Activated CD4-positive, alpha-beta T cell treated with anti-CD3 and anti-CD28 coated beads for 24 hours (primary cell): ENCODE results near the gene VN1R5.
"Not testable (repeated sequence)": the region's sequence is repeated elsewhere in the genome, so short reads cannot be mapped to it uniquely, and the experiment has no call there.

Experiments used
- DNase-seq, 2 donors: peaks; one replicate each; pipeline ENCODE4 v3.0.0-alpha.2; 2020; ENCODE audit warnings: low read depth in 2 of 2

VN1R5 gene

DNA sequence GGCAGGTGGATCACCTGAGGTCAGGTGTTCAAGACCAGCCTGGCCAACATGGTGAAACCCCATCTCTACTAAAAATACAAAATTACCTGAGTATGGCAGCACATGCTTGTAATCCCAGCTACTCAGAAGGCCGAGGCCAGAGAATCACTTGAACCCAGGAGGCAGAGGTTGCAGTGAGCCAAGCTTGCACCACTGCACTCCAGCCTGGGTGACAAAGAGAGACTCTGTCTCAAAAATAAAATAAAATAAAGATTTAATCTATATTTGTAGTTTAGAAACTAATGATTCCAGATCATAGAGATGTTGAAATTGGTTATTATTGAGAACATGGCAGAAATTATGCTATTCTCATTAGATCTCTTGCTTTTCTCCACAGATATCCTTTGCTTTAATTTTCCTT, at the start of gene VN1R5:
Gene VN1R5, plus strand, starts transcription at position 301 of the 400 bp plus-strand sequence.
- DNase-seq, result not testable (repeated sequence)

DNA sequence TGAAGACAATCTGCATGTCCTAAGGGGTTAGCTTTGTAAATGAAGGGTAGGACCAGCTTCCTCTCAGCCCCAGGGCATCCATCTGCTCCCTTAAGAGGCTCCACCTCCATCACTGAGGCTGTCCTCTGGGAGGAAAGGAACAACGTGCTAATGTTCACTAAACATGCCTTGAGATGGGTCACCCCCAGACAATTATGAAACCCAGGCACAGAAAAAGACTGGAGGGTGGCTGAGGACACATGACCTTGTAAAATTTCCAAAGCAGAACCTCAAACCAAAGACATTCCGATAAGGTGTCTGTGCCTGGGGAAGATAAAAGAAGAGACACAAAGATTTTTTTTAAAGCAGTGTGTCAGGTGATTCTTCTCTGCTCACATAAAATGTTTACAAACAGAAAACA, 46.5 kb upstream of the VN1R5 start:
- DNase-seq, result no peak

DNA sequence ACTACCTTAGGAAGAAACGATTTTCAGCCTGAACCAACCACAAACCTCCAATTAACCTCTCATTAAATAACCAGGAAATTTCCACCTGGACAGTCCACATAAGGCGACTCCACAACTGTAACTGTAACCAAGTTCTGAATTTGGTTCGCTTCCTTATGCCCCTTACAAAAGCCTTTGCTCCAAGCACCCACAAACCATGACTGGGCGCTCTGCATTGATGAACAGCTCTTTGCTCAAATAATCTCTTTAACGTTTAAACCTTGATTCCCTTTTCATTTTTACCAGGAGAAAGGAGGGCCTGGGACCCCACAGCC, 45.9 kb upstream of the VN1R5 start:
- no peak for DNase-seq

DNA sequence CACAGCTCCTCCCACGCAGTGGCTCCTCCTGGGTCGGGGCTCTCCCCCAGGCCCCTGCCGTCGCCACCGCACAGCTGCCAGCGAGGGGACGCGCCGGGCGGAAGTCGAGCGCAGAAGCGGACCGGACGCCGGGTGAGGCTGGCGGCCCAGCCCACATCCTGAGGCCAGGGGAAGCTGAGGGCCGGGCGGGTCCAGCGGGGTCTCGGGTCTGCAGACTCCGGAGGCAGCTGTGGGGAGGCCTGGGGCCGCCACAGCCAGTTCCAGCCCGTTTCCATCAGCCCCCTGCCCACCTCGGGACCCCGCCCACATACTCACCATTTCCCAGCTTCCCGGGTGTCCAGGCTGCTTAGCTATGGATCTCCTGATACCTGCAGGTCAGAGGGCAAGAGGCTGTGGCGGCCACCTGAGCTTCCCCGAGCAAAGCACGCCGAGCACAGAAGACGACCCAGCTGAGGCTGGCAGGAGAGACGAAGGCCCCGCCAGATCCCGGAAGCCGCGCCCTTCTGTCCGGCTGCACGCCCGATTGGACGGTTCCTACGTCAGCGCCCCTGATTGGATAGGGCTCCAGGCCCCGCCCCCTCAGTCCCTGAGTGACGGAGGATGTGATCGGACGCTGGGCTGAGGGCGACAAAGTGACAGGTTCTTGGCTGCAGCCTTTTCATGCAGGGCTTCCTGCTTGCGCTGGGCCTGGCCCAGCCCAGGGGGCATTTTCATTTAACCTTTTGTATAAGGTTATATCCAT, 45.3 kb upstream of the VN1R5 start:
- peak; percentile 87 to 97 for DNase-seq

DNA sequence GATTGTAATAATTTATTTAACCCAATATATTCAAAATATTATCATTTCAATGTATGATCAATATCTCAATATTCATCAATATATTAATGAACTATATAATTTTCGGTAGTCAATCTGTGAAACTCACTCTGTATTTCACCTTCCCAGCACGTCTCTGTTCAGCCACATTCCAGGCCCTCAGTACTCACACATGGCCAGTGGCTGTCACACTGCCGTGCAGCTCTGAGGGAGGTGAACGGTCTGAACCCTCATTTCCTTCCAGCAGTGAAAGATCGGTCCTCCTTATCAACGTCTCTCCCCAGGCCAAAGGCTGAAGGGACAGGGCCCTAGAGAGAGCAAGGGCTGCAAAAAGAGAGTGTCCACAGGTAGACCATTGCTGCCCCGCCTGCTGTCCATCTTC, 44.5 kb upstream of the VN1R5 start:
- no peak for DNase-seq

DNA sequence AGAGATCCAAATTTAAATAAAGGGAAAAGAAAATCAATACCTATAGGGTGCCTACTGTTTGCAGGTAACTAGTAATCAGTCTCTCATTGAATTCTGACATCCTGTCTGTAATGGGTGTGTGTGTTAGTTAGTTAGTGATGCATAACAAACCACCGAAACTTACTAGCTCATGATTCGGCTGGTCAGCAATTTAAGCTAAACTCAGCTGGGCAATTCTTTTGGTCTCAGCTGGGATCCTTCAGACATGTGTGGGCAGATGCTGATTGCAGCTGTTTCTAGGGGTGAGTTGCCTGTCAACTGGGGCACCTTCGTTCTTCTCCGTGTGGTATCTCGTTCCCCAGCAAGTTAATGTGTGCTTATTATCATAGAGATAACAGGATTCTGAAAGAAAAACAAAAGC, 43.9 kb upstream of the VN1R5 start:
- DNase-seq, result no peak

DNA sequence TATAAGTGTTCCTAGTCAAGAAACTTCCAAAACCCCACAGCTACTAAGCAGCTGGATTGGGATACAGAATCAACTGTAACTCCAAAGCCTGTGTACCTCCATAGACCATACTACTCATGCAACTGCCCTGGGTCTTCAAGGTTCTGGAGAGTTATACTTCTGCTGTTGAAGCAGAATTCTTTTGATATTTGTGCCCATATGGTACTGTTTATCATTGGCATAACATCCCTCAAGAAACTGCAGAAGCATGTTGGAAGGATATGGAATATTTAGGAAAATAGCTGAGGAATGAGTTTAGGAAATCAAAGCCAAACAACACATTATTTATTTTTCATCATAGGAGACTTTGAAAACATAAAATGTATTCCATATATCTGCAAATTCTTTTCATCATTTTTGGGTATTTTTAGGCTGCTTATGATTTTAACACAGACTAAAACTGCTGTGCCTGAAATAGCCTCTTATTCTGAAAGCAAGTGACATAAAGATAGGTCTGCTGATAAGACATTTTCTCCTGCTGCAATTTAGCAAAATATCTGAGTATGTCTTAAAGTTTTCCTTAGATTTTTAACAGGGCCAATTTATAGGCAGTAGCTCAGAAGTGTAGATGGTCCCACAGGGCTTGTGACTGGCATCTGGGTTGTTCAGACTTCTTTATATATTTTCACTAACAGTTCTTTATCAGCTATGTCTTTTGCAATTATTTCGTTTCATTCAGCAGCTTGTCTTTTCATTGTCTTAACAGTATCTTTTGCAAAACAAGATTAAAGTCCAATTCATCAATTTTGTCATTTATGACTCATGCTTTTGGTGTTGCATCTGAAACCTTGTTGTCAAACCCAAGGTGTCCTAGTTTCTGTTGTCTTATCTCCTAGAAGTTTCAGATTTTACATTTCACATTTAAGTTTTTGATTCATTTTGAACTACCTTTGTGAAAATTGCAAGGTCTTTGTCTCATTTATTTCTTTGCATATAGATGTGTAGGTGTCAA, 43.0 kb upstream of the VN1R5 start:
- DNase-seq, result no peak

DNA sequence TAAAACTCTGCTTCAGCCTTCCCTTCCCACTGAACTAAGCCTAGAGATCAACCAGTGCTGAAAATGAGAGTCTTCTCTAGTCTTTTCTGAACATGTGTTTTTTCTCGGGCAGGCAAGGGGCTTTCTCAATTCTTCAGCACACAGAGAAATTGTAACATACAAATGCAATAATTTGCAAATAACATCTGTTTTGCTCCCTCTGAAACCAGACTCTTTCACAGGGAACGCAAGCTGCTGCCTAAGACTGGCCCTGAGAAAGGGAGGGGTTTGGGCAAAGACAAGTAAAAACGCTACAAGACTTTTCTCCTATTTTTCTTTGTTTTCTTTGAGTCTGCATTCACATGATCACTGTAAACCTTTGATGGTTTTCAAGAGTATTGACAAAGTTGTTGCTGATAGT, 39.6 kb upstream of the VN1R5 start:
- DNase-seq, result no peak

DNA sequence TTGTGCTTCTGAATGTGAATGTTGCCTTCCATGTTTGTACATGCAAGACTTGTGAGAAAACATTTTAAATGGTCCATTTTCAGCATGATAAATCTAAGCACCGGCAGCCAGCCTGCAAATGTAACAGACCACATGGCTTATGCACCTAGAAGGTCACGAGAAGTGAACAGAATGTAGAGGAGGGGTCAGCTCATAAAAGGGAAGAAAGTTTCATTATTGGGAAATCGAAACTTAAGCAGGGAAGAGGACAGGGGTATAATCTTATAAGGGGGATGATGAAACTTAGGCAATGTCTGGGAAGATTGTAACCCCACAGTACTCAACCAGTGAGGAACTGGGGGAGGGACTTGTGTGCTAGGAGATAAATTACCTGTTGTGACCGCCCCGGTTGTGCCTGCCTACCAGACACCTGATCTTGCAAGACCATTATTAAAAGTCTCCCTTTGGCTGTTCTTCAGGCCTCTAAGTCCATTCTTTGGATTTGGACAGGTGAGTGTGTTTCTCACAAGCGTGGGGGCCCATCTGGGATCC, 37.7 kb upstream of the VN1R5 start:
- no peak for DNase-seq

DNA sequence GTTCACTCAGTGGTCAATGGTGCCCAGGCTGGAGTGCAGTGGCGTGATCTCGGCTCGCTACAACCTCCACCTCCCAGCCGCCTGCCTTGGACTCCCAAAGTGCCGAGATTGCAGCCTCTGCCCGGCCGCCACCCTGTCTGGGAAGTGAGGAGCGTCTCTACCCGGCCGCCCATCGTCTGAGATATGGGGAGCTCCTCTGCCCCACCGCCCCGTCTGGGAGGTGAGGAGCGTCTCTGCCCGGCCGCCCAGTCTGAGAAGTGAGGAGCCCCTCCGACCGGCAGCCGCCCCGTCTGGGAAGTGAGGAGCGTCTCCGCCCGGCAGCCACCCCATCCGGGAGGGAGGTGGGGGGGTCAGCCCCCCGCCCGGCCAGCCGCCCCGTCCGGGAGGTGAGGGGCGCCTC, 35.6 kb upstream of the VN1R5 start:
- DNase-seq, result not testable (repeated sequence)

DNA sequence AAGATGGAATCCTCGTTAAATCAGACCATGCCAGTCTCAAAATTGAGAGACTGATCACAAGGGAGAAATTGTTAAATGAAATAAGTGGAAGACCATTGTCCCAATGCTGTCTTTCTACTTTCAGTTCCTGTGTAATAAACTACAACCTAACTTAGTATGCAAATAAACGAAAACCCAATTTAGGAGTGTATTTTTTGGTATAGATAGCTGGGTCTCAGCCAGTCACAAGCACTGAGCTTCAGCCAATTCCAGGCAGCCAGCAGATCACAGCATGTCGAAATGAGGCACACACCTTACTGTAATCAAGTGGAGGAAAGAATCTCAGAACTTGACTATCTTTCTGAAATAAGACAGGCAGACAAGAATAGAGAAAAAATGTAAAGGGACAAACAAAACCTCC, 33.0 kb upstream of the VN1R5 start:
- DNase-seq, result no peak

DNA sequence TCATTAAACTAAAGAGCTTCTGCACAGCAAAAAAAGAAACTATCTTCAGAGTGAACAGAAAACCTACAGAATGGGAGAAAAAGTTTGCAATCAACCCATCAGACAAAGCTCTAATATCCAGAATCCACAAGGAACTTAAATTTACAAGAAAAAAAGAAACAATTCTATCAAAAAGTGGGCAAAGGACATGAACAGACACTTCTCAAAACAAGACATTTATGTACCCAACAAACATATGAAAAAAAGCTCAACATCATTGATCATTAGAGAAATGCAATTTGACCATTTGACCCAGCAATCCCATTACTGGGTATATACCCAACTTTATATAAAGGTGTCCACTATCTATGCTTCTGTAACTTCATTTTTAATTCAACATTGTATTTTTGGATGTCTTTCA, 31.1 kb upstream of the VN1R5 start:
- no peak for DNase-seq

DNA sequence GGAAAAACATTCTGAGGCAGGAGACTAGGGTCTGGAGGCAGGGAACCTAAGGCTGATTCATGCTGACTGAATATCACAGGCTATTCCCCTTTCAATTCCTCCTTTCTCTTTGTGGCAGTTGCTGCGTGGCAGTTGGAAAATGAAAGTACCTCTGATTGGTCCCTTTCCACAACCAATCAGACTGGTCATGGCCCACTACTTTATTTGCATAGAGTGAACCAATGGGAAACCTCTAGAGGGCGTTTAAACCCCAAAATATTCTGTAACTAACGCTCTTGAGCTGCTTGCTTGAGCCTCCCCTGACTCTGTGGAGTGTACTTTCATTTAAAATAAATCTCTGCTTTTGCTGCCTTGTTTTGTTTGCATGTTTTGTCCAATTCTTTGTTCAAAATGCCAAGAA, 27.7 kb upstream of the VN1R5 start:
- DNase-seq, result no peak

DNA sequence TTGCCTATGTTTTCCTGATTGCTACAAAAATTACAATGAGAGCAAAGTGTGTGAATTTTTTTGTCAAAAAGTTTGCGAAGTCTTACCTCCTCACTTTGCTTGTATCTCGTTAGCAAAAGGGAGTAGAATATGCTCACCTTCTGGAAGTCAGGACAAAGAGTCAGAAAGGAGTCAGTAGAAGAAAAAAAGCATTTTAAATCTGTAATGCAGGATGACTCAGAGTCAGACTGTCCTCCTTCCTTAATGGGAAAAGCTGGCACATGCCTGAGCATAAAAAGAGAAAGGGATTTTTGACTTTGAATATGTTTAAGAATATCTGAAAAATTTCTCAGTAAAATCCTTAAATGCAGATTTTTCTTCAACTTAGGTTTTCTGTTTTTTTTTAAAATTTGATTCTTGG, 14.2 kb upstream of the VN1R5 start:
- DNase-seq, result no peak

DNA sequence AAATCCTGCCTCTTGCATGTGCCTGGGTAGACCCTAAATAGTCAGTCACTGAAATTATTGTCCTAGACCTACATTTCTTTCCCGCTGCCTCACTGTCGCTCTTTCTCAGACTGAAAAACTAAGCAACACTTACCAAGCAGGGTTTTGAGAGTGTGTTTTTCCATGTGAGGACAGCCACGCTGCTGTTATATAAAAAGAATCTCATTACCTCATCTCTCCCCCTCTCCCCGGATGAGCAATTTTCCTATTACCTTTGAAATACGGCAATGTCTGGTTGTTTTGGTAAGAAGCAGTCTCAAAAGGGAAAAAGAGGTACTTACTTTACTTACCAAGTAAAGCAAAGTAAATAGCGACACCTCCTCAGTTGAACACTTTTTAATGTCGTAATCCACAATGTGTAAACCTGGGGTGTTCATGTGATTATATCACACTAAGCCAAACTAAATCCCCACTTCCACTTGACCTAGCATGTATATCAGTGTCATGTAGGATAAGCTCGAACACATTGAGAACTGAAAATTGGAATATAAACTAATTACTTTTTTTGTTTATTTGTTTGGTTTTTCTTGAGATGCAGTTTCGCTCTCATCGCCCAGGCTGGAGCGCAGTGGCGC, 12.2 kb upstream of the VN1R5 start:
- DNase-seq, result no peak

DNA sequence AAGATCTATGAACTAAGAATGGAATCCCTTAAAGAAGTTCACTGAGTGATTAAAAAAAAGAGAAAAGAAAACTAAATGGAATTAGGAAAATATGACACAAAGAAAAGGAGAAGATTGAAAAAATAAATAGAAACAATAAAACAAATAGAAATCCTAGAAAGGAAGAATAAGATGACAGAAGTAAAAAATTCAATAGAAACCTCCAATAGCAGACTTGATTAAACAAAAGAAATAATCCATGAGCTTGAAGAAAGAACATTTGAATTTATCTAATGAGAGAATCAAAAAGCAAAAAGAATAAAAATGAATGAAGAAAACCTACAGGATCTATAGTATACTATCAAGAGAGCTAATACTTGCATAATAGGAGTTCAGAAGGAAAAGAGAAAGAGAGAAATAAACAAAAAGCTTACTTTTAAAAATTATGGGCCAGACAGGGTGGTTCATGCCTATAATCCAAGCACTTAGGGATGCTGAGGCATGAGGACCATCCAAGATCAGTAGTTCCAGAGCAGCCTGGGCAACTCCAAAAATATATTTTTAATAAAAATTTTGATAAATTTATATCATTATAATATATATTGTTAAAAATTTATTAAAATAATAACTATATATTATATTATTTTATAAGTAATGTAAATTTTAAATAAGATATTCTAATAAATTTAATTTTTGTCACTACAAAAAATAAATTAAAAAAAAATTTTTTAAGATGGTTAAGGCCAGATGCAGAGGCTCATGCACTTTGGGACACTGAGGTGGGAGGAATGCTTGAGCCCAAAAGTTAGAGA, 9.4 kb upstream of the VN1R5 start:
- DNase-seq, result no peak

DNA sequence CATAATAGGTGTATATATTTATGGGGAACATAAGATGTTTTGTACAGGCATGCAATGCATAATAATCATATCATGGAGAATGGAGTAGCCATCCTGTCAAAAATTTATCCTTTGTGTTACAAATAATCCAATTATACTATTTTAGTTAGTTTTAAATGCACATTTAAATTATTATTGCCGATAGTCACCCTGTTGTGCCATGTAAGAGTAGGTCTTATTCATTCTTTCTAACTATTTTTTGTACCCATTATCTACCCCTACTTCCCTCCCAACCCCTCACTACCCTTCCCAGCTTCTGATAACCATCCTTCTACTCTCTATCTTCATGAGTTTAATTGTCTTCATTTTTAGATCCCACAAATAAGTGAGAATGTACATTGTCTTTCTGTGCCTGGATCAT, 8.3 kb upstream of the VN1R5 start:
- no peak for DNase-seq

DNA sequence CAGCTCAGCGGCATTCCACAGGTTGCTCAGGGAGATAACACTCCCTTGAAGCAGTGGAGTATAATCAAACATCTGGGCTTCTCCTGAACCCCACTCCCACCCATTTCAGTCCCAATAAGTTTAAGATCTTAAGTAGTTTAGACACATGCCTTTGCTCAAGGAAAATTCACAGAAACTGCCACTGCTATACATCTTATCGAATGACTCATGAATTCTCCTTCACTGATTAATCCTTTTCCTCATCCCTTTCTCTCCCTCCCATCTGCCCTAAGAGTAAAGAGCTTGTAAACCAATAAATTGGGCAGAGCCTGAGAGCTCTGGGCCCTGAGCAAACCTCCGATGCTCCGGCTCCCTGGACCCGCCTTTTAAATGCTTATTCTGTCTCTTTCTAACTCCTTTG, 10.2 kb downstream of the VN1R5 start:
- no peak for DNase-seq

DNA sequence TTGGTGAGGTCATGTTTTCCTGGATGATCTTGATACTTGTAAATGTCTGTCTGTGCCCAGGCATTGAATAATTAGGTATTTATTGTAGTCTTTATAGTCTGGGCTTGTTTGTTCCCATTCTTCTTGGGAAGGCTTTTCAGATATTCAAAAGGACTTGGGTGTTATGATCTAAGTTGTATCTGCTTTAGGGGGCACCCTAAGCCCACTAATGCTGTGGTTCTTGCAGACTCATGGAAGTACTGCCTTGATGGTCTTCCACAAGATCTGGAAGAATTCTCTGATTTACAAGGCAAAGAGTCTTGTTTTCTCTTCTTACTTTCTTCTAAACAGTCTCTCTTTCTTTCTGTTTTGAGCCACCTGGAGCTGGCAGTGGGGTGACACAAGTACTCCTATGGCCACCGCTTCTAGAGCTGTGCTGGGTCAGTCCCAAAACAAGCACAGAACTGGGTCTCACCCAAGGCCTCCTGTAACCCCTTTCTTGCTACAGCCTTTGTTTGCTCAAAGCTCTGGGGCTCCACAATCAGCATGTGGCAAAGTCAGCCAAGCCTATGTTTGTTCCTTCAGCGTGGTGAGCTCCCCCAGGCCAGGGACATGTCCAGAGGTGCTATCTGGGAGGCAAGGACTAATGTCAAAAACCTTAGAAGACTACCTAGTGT, 12.6 kb downstream of the VN1R5 start:
- DNase-seq, result no peak

DNA sequence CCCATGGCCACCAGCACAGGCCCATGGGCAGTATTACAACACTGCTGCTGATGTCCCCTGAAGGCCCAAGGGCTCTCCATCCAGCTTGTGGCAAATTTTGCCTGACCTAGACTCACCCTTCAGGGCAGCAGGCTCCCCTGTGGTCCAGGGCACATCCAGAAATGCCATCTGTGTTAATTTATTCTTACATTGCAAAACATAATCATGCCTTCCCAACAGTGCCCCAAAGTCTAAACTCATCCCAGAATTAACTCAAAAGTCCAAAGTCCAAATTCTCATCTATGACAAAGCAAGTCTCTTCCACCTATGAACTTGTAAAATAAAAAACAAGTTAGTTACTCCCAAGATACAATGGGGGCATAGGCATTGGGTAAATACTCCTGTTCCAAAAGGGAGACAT, 13.3 kb downstream of the VN1R5 start:
- DNase-seq, result no peak

DNA sequence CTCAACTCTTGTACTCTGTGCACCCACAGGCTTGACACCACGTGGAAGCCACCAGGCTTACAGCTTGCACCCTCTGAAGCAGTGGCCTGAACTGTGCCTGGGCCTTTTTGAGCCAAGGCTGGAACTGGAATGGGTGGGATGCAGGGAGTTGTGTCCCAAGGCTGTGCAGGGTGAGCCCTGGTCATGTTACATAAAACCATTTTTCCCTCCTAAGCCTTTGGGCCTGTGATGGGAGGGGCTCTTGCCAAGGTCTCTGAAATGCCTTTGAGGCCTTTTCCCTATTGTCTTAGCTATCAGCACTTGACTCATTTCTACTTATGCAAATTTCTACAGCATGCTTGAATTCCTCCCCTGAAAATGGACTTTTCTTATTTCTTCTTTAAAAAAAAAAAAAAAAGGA, 14.1 kb downstream of the VN1R5 start:
- no peak for DNase-seq
